H9 (cell line): Measurements from ENCODE around the gene KIF26B. TPM values are rescaled to one million over a fixed set of nuclear protein-coding genes. Genes with fewer than 3 reads are reported as not detected.
A peak's percentile ranks its signal among the peaks of the same experiment; 100 is the strongest.

ENCODE experiments used
- DNase-seq: peaks from one replicate; pipeline ENCODE4 v3.0.0-alpha.2; 2017
- H2AFZ ChIP-seq: one replicate; pipeline ENCODE4 v1.6.1; 2013; ENCODE audit warnings: mild to moderate bottlenecking, low read length, control low read depth, moderate library complexity
- H2AK5ac ChIP-seq: 2 replicates; pipeline ENCODE4 v1.6.1; 2013; ENCODE audit warnings: low read length, control low read depth, mixed read lengths; ENCODE audit not compliant: insufficient read length
- H2BK120ac ChIP-seq: one replicate; pipeline ENCODE4 v1.6.1; 2013; ENCODE audit warnings: low read depth, mild to moderate bottlenecking, low read length, control low read depth, inconsistent platforms; ENCODE audit not compliant: poor library complexity, severe bottlenecking
- H2BK12ac ChIP-seq: 2 replicates; pipeline ENCODE4 v1.6.1; 2013; ENCODE audit warnings: low read length, control low read depth, mixed read lengths, low read depth; ENCODE audit not compliant: insufficient read length
- H2BK15ac ChIP-seq: 2 replicates; pipeline ENCODE4 v1.6.1; 2013; ENCODE audit warnings: low read depth, low read length, control low read depth
- H2BK20ac ChIP-seq: one replicate; pipeline ENCODE4 v1.6.1; 2013; ENCODE audit warnings: low read depth, mild to moderate bottlenecking, low read length, control low read depth, inconsistent platforms; ENCODE audit not compliant: poor library complexity, severe bottlenecking
- H2BK5ac ChIP-seq: 2 replicates; pipeline ENCODE4 v1.6.1; 2013; ENCODE audit warnings: low read length, control low read depth, mixed read lengths; ENCODE audit not compliant: insufficient read length
- H3K14ac ChIP-seq: 2 replicates; pipeline ENCODE4 v1.6.1; 2013; ENCODE audit warnings: low read length, control low read depth; ENCODE audit not compliant: insufficient read depth
- H3K18ac ChIP-seq: 2 replicates; pipeline ENCODE4 v1.6.1; 2013; ENCODE audit warnings: low read depth, mild to moderate bottlenecking, mixed read lengths, low read length, control low read depth; ENCODE audit not compliant: insufficient read length
- H3K23ac ChIP-seq: 2 replicates; pipeline ENCODE4 v1.6.1; 2013; ENCODE audit warnings: low read length, control low read depth, mixed read lengths, low read depth; ENCODE audit not compliant: insufficient read length
- H3K23me2 ChIP-seq: 2 replicates; pipeline ENCODE4 v1.6.1; 2013; ENCODE audit warnings: low read depth, mild to moderate bottlenecking, mixed read lengths, low read length, control low read depth; ENCODE audit not compliant: insufficient read length, poor library complexity, severe bottlenecking
- H3K27ac ChIP-seq: 2 replicates; pipeline ENCODE4 v1.5.1; 2013; ENCODE audit warnings: low read length, control low read depth, mixed read lengths, low read depth; ENCODE audit not compliant: insufficient read length
- H3K27me3 ChIP-seq: 2 replicates; pipeline ENCODE4 v1.6.1; 2013; ENCODE audit warnings: low read length, control low read depth, inconsistent platforms; ENCODE audit not compliant: insufficient read depth
- H3K4ac ChIP-seq: 2 replicates; pipeline ENCODE4 v1.6.1; 2013; ENCODE audit warnings: low read depth, mild to moderate bottlenecking, control low read depth, inconsistent platforms, low read length, moderate library complexity
- H3K4me1 ChIP-seq: 2 replicates; pipeline ENCODE4 v1.6.1; 2013; ENCODE audit warnings: low read length, control low read depth, inconsistent platforms; ENCODE audit not compliant: insufficient read depth
- H3K4me2 ChIP-seq: 2 replicates; pipeline ENCODE4 v1.6.1; 2013; ENCODE audit warnings: low read length, control low read depth, mixed read lengths; ENCODE audit not compliant: insufficient read length, insufficient read depth
- H3K56ac ChIP-seq: 2 replicates; pipeline ENCODE4 v1.6.1; 2013; ENCODE audit warnings: low read depth, mild to moderate bottlenecking, mixed read lengths, low read length, control low read depth; ENCODE audit not compliant: insufficient read length
- H3K79me1 ChIP-seq: 2 replicates; pipeline ENCODE4 v1.6.1; 2013; ENCODE audit warnings: low read depth, mild to moderate bottlenecking, moderate library complexity, low read length, control low read depth, inconsistent platforms; ENCODE audit not compliant: insufficient read depth, poor library complexity, severe bottlenecking
- H3K79me2 ChIP-seq: 2 replicates; pipeline ENCODE4 v1.6.1; 2013; ENCODE audit warnings: low read length, control low read depth, inconsistent platforms; ENCODE audit not compliant: insufficient read depth
- H3K9ac ChIP-seq: 2 replicates; pipeline ENCODE4 v1.6.1; 2013; ENCODE audit warnings: low read length, control low read depth, mixed read lengths; ENCODE audit not compliant: insufficient read length; ENCODE audit errors: extremely low read depth
- H3K9me3 ChIP-seq: one replicate; pipeline ENCODE4 v1.6.1; 2013; ENCODE audit warnings: low read depth, low read length, inconsistent platforms; ENCODE audit not compliant: control insufficient read depth
- H3T11ph ChIP-seq: one replicate; pipeline ENCODE4 v1.6.1; 2013; ENCODE audit warnings: mild to moderate bottlenecking, low read length, control low read depth, inconsistent platforms
- H4K20me1 ChIP-seq: one replicate; pipeline ENCODE4 v1.6.1; 2013; ENCODE audit not compliant: control insufficient read depth, insufficient read length, insufficient read depth
- H4K5ac ChIP-seq: 2 replicates; pipeline ENCODE4 v1.6.1; 2013; ENCODE audit warnings: low read depth, mild to moderate bottlenecking, mixed read lengths, low read length, control low read depth; ENCODE audit not compliant: insufficient read length
- H4K8ac ChIP-seq: replicated peaks from 2 replicates; pipeline ENCODE4 v1.6.1; 2013; ENCODE audit warnings: low read length, control low read depth, mixed read lengths, low read depth; ENCODE audit not compliant: insufficient read length
- H4K91ac ChIP-seq: 2 replicates; pipeline ENCODE4 v1.6.1; 2013; ENCODE audit warnings: low read depth, mild to moderate bottlenecking, moderate library complexity, mixed read lengths, low read length, control low read depth; ENCODE audit not compliant: insufficient read length
- H3K27ac Mint-ChIP-seq, 3 experiments: 2 replicates in 2 of 3; 3 replicates in 1 of 3; pipeline ENCODE4 v1.8.0; 2020 to 2021; ENCODE audit warnings: mixed read lengths in 3 of 3, mild to moderate bottlenecking in 1 of 3, moderate library complexity in 1 of 3
- H3K27me3 Mint-ChIP-seq: 2 replicates; pipeline ENCODE4 v1.8.0; 2021; ENCODE audit warnings: low read depth, mild to moderate bottlenecking, moderate library complexity, mixed read lengths
- H3K36me3 Mint-ChIP-seq, 3 experiments: 2 replicates in 2 of 3; 3 replicates in 1 of 3; pipeline ENCODE4 v1.8.0; 2020 to 2021; ENCODE audit warnings: low read depth in 3 of 3, mixed read lengths in 3 of 3; ENCODE audit not compliant: insufficient read depth in 1 of 3
- H3K4me1 Mint-ChIP-seq, 2 experiments: 2 replicates each; pipeline ENCODE4 v1.8.0; 2020; ENCODE audit warnings: mixed read lengths in 2 of 2
- H3K4me3 Mint-ChIP-seq, 2 experiments: 2 replicates in 1 of 2; 3 replicates in 1 of 2; pipeline ENCODE4 v1.8.0; 2020 to 2021; ENCODE audit warnings: mild to moderate bottlenecking in 2 of 2, mixed read lengths in 2 of 2, moderate library complexity in 1 of 2
- H3K9me3 Mint-ChIP-seq, 2 experiments: 2 replicates in 1 of 2; 3 replicates in 1 of 2; pipeline ENCODE4 v1.8.0; 2020; ENCODE audit warnings: mild to moderate bottlenecking in 2 of 2, mixed read lengths in 2 of 2, moderate library complexity in 1 of 2
- WGBS: extraction: QIAGEN DNeasy Blood & Tissue Kit; methylation state at CpG from one replicate; pipeline ENCODE4 v1.1.7; 2013; ENCODE audit warnings: missing lambda C conversion rate, low lambda C conversion rate, mixed read lengths; ENCODE audit not compliant: insufficient read length; ENCODE audit errors: extremely low coverage; 5-methylcytosine and 5-hydroxymethylcytosine counted together
- total RNA-seq: library from RNA; stranded (reverse); gene quantifications from 2 replicates; pipeline ENCODE4 v1.2.1, GENCODE V29; 2021
- TF ChIP-seq, protein P1 (sequence below): fragments of 200-600 bp; sonication (generic); conservative IDR thresholded peaks from 3 replicates; pipeline ENCODE4 v1.8.0; 2021; ENCODE audit warnings: antibody characterized with exemption, mild to moderate bottlenecking

Gene KIF26B
- total RNA-seq, 1 experiment from 2014 or later = 0.13 TPM

DNA sequence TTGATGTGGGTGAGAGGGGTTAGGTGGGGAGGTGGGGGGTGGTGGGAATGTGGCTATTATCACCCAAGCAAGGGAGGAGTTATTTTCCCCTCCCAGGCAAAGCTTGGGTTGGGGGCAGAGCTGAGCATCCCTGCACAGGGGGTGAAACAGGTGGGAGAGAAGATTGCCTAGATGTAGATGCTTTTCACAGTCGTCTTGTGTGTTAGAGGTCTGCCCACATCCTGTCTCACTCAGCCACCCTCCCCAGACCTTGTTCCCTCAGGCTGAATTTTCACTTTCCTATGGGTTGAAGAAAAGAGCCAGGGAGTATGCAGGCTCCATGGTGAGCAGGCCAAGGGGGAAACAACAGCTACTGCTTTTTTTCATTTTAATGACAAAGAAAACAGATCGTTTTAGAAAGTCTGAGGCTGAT is 223.5 kb downstream of the KIF26B start:
- TF ChIP-seq, protein P1, sequence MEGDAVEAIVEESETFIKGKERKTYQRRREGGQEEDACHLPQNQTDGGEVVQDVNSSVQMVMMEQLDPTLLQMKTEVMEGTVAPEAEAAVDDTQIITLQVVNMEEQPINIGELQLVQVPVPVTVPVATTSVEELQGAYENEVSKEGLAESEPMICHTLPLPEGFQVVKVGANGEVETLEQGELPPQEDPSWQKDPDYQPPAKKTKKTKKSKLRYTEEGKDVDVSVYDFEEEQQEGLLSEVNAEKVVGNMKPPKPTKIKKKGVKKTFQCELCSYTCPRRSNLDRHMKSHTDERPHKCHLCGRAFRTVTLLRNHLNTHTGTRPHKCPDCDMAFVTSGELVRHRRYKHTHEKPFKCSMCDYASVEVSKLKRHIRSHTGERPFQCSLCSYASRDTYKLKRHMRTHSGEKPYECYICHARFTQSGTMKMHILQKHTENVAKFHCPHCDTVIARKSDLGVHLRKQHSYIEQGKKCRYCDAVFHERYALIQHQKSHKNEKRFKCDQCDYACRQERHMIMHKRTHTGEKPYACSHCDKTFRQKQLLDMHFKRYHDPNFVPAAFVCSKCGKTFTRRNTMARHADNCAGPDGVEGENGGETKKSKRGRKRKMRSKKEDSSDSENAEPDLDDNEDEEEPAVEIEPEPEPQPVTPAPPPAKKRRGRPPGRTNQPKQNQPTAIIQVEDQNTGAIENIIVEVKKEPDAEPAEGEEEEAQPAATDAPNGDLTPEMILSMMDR = no peak
- DNase-seq = no peak
- no peak overlapping the region for H4K5ac ChIP-seq
- H2AK5ac ChIP-seq = no peak overlapping the region
- H2AFZ ChIP-seq = no peak overlapping the region
- no peak overlapping the region for H3K23ac ChIP-seq
- peak overlapping the region in 2 of 3 experiments; percentile 87 to 90; a peak in 3 of 7 replicates for H3K27ac Mint-ChIP-seq
- H3K4me1 Mint-ChIP-seq = peaks cover 22 to 26% of the 10 kb centered on the region in 2 experiments
- no peaks in the 10 kb centered on the region for H3K9me3 ChIP-seq
- no peaks in the 10 kb centered on the region; a peak in 1 of 5 replicates for H3K9me3 Mint-ChIP-seq
- H3K56ac ChIP-seq = no peak overlapping the region
- no peak overlapping the region for H3K4me3 Mint-ChIP-seq
- no peak overlapping the region for H4K8ac ChIP-seq
- no peak overlapping the region for H2BK5ac ChIP-seq
- H3T11ph ChIP-seq = no peak overlapping the region
- no peak overlapping the region for H2BK120ac ChIP-seq
- H3K36me3 Mint-ChIP-seq = no peaks in the 10 kb centered on the region
- H3K27ac ChIP-seq = no peak overlapping the region
- H3K9ac ChIP-seq = no peak overlapping the region
- peak overlapping the region; percentile 10 for H3K4me2 ChIP-seq
- WGBS = no CpG with 5 or more reads among the region's 2 CpGs
- H4K91ac ChIP-seq = no peak overlapping the region
- H3K18ac ChIP-seq = no peak overlapping the region
- H3K79me2 ChIP-seq = no peaks in the 10 kb centered on the region
- H3K4me1 ChIP-seq = peaks cover 5% of the 10 kb centered on the region; the same call in 1 of the 2 replicates
- H2BK20ac ChIP-seq = no peak overlapping the region
- H3K27me3 Mint-ChIP-seq = peaks cover 12% of the 10 kb centered on the region
- no peak overlapping the region for H3K4ac ChIP-seq
- H2BK15ac ChIP-seq = no peak overlapping the region
- H4K20me1 ChIP-seq = no peaks in the 10 kb centered on the region
- no peaks in the 10 kb centered on the region for H3K23me2 ChIP-seq
- H3K14ac ChIP-seq = no peak overlapping the region
- H3K27me3 ChIP-seq = no peaks in the 10 kb centered on the region
- no peaks in the 10 kb centered on the region for H3K79me1 ChIP-seq
- no peak overlapping the region for H2BK12ac ChIP-seq
